RWPE2 (cell line): Measurements from ENCODE around the gene PLEKHD1.

Experiments used
- ATAC-seq: fragments of 200-7000 bp; cut with Tn5 transposase; 3 replicates; pipeline ENCODE4 v1.9.1; 2021; ENCODE audit warnings: low read depth
- DNase-seq: peaks from one replicate; pipeline ENCODE4 v3.0.0-alpha.2; 2020; ENCODE audit warnings: low spot score
- H3K27ac ChIP-seq: fragments of 450-650 bp; 2 replicates; pipeline ENCODE4 v1.5.1; 2017; ENCODE audit warnings: mild to moderate bottlenecking; ENCODE audit not compliant: poor library complexity, severe bottlenecking
- H3K27me3 ChIP-seq: fragments of 250-450 bp; sonication (Bioruptor Pico); 2 replicates; pipeline ENCODE4 v1.5.1; 2021; ENCODE audit warnings: mild to moderate bottlenecking, moderate library complexity; ENCODE audit not compliant: insufficient read depth, poor library complexity, severe bottlenecking
- H3K36me3 ChIP-seq: fragments of 250-450 bp; sonication (Bioruptor Pico); 2 replicates; pipeline ENCODE4 v1.5.1; 2020; ENCODE audit warnings: low read depth, mild to moderate bottlenecking, moderate library complexity
- H3K4me1 ChIP-seq: fragments of 250-450 bp; sonication (Bioruptor Pico); 2 replicates; pipeline ENCODE4 v1.5.1; 2021; ENCODE audit warnings: mild to moderate bottlenecking, moderate library complexity; ENCODE audit not compliant: insufficient read depth, poor library complexity, severe bottlenecking
- H3K4me3 ChIP-seq: fragments of 250-450 bp; sonication (Bioruptor Pico); 2 replicates; pipeline ENCODE4 v1.5.1; 2021; ENCODE audit warnings: mild to moderate bottlenecking, moderate library complexity; ENCODE audit not compliant: severe bottlenecking
- H3K9me3 ChIP-seq: fragments of 250-450 bp; sonication (Bioruptor Pico); 2 replicates; pipeline ENCODE4 v1.5.1; 2021; ENCODE audit warnings: mild to moderate bottlenecking, moderate library complexity; ENCODE audit not compliant: severe bottlenecking
- TF ChIP-seq, protein P1 (sequence below): fragments of 450-650 bp; IDR thresholded peaks from one replicate; pipeline ENCODE4 v1.5.1; 2017; ENCODE audit warnings: mild to moderate bottlenecking, moderate library complexity; ENCODE audit not compliant: poor library complexity, severe bottlenecking

The PLEKHD1 gene

GRCh38 chr14:69574263-69574953, 89.9 kb downstream of the PLEKHD1 start, which contains the start of gene CCDC177:
TSS of gene CCDC177 (minus strand) at chr14:69574871. CDS start at chr14:69573622, 1,249 bp downstream.
- H3K36me3 ChIP-seq, result no peaks in the 10 kb centered on the region
- H3K27ac ChIP-seq, result no peak within 1 kb of the TSS
- peaks cover 71% of the 10 kb centered on the region for H3K27me3 ChIP-seq
- no peaks in the 10 kb centered on the region for H3K9me3 ChIP-seq
- DNase-seq, result peak; percentile 84
- TF ChIP-seq, protein P1, sequence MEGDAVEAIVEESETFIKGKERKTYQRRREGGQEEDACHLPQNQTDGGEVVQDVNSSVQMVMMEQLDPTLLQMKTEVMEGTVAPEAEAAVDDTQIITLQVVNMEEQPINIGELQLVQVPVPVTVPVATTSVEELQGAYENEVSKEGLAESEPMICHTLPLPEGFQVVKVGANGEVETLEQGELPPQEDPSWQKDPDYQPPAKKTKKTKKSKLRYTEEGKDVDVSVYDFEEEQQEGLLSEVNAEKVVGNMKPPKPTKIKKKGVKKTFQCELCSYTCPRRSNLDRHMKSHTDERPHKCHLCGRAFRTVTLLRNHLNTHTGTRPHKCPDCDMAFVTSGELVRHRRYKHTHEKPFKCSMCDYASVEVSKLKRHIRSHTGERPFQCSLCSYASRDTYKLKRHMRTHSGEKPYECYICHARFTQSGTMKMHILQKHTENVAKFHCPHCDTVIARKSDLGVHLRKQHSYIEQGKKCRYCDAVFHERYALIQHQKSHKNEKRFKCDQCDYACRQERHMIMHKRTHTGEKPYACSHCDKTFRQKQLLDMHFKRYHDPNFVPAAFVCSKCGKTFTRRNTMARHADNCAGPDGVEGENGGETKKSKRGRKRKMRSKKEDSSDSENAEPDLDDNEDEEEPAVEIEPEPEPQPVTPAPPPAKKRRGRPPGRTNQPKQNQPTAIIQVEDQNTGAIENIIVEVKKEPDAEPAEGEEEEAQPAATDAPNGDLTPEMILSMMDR, result peak; percentile 99
- peaks cover 2% of the 10 kb centered on the region for H3K4me1 ChIP-seq
- H3K4me3 ChIP-seq, result peak within 1 kb of the TSS; percentile 6
- peak; percentile 70 for ATAC-seq

DNA sequence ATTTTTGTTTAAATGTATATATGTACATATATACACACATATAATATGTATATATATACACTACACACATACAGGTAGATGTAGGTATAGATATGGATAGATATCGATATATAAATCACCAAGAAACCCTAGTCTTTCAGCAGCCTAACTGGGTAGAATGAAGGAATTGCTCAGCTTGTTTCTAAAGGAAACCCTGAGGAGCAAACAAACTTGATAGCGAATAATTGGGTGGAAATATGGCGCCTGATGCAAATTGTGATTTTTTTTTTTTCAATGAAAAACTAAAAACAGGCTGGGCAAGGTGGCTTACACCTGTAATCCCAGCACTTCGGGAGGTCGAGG, 90.4 kb downstream of the PLEKHD1 start:
- ATAC-seq, result no peak
- no peaks in the 10 kb centered on the region for H3K9me3 ChIP-seq
- peaks cover 66% of the 10 kb centered on the region for H3K27me3 ChIP-seq
- peaks cover 2% of the 10 kb centered on the region for H3K4me1 ChIP-seq
- H3K27ac ChIP-seq, result no peak overlapping the region
- TF ChIP-seq, protein P1, result peak; percentile 84
- H3K4me3 ChIP-seq, result no peak overlapping the region
- no peak for DNase-seq
- H3K36me3 ChIP-seq, result no peaks in the 10 kb centered on the region

GRCh38 chr14:69579476-69579875, 94.9 kb downstream of the PLEKHD1 start:
- no peaks in the 10 kb centered on the region for H3K36me3 ChIP-seq
- no peak overlapping the region for H3K27ac ChIP-seq
- DNase-seq (no peak), ATAC-seq (no peak)
- peaks cover 2% of the 10 kb centered on the region for H3K4me1 ChIP-seq
- no peak overlapping the region for H3K4me3 ChIP-seq
- H3K9me3 ChIP-seq, result no peaks in the 10 kb centered on the region
- H3K27me3 ChIP-seq, result peaks cover 22% of the 10 kb centered on the region
- TF ChIP-seq, protein P1, result no peak

GRCh38 chr14:69580009-69580577, 95.6 kb downstream of the PLEKHD1 start:
- ATAC-seq (peak; percentile 86), DNase-seq (no peak)
- H3K9me3 ChIP-seq, result no peaks in the 10 kb centered on the region
- no peaks in the 10 kb centered on the region for H3K36me3 ChIP-seq
- H3K4me1 ChIP-seq, result no peaks in the 10 kb centered on the region
- H3K27me3 ChIP-seq, result peaks cover 15% of the 10 kb centered on the region
- TF ChIP-seq, protein P1, result peak; percentile 53
- H3K27ac ChIP-seq, result no peak overlapping the region
- H3K4me3 ChIP-seq, result no peak overlapping the region
